Natural killer cell treated with Interleukin-12 subunit alpha and Interleukin-12 subunit beta and Interleukin-15 and Interleukin-18, amount 100 ng/mL, for 72 hours (primary cell): ENCODE results near the gene COX7B. TPM values are rescaled to one million over a fixed set of nuclear protein-coding genes. Genes with fewer than 3 reads are reported as not detected.

Source experiments
- ATAC-seq, 2 donors: fragments of 150-1000 bp; cut with Tn5 transposase in 1 of 2; sonication (Bioruptor Pico), chemical (Tn5 transposase) in 1 of 2; 2 replicates each; pipeline ENCODE4 v1.10.0; 2021
- DNase-seq: peaks from one replicate; pipeline ENCODE4 v3.0.0; 2022; ENCODE audit warnings: low spot score
- H3K27ac Mint-ChIP-seq, 2 donors: 1 replicate in 1 of 2; 2 replicates in 1 of 2; pipeline ENCODE4 v1.8.0; 2022; ENCODE audit warnings: mixed read lengths in 2 of 2, mild to moderate bottlenecking in 1 of 2, moderate library complexity in 1 of 2
- H3K27me3 Mint-ChIP-seq, 2 donors: 1 replicate in 1 of 2; 2 replicates in 1 of 2; pipeline ENCODE4 v1.8.0; 2022; ENCODE audit warnings: mixed read lengths in 2 of 2
- H3K36me3 Mint-ChIP-seq: one replicate; pipeline ENCODE4 v1.8.0; 2022; ENCODE audit warnings: mixed read lengths
- H3K4me1 Mint-ChIP-seq, 2 donors: 1 replicate in 1 of 2; 2 replicates in 1 of 2; pipeline ENCODE4 v1.8.0; 2022; ENCODE audit warnings: low read depth in 2 of 2, mixed read lengths in 2 of 2, mild to moderate bottlenecking in 1 of 2
- H3K4me3 Mint-ChIP-seq: one replicate; pipeline ENCODE4 v1.8.0; 2022; ENCODE audit warnings: mixed read lengths
- H3K9me3 Mint-ChIP-seq: 2 replicates; pipeline ENCODE4 v1.8.0; 2022; ENCODE audit warnings: mixed read lengths
- total RNA-seq, 2 donors: library from RNA; stranded (reverse); gene quantifications; one replicate each; pipeline ENCODE4 v1.2.3, GENCODE V29; 2022

The COX7B gene
- total RNA-seq, 2 donors from 2014 or later: 127 to 204 TPM

DNA sequence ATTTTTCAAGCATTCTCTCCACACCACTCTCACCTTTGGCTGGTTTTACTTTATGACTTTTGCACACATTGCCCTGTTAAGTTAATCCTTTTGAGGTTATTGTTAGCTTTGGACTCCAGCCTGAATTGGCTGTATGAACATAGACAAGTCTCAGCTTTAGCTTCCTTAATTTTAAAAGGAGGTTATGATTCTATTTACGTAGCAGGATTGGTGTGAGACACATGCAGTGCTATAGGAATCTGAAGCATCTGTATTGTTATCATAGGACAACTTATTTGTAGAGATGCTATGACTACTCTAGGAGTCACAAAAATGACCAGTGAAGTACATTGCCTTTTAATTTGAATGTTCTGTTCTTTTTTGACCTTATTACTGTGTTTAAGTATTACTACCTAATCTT, 54.4 kb downstream of the COX7B start:
- ATAC-seq (no peak), DNase-seq (no peak)
- Mint-ChIP-seq H3K27me3 (no peaks in the 10 kb centered on the region), H3K36me3 (no peaks in the 10 kb centered on the region), H3K4me1 (peaks cover 18% of the 10 kb centered on the region in 2 donors), H3K4me3 (no peak overlapping the region), H3K27ac (no peak overlapping the region), H3K9me3 (no peaks in the 10 kb centered on the region)

Other genes with a start within 250 kb of the COX7B start
- 10 to 100 TPM; 79.4 to 99.5 TPM for gene ATRX, start 113.3 kb upstream of the COX7B start, total RNA-seq
- 10 to 100 TPM; 44.9 to 70.1 TPM for gene MAGT1, start 4.0 kb upstream of the COX7B start, total RNA-seq
- 10 to 100 TPM in 1 of 2 donors, 1 to 10 TPM in 1; 7.0 to 12.1 TPM for gene ATP7A, start 11.2 kb downstream of the COX7B start, total RNA-seq
- gene PGAM4, start 70.2 kb downstream of the COX7B start, total RNA-seq: not detected
- 1,000 to 10,000 TPM in 1 of 2 donors, 100 to 1,000 TPM in 1; 625 to 1,197 TPM for gene PGK1, start 204.8 kb downstream of the COX7B start, total RNA-seq
- 10 to 100 TPM in 1 of 2 donors, 1 to 10 TPM in 1; 8.8 to 10.7 TPM for gene TAF9B, start 240.2 kb downstream of the COX7B start, total RNA-seq